HG02623 (cell line): ENCODE measurements around the gene HAPLN3.

Experiments
- ATAC-seq: cut with Tn5 transposase; IDR thresholded peaks from one replicate; pipeline ENCODE4 v1.9.1; 2021; ENCODE audit warnings: moderate library complexity; ENCODE audit not compliant: unreplicated experiment

The HAPLN3 gene

DNA sequence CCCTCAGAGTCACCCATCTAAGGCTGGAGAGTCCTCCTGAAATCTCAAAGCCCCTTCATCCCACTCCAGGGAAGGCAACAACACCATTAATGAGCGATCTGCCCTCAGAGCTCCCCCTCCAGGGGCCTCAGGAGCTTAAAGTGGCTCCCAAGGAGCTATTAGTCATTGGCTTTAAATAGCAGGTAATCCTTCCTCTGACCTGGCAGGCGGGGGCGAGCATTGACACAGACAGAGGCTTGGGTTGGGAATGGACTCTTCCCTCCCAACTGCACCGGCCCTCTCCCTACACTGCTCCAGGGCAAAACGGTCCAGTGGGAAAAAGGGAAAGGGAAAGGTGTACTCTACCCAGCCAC lies 16.4 kb upstream of the HAPLN3 start:
- no peak for ATAC-seq

DNA sequence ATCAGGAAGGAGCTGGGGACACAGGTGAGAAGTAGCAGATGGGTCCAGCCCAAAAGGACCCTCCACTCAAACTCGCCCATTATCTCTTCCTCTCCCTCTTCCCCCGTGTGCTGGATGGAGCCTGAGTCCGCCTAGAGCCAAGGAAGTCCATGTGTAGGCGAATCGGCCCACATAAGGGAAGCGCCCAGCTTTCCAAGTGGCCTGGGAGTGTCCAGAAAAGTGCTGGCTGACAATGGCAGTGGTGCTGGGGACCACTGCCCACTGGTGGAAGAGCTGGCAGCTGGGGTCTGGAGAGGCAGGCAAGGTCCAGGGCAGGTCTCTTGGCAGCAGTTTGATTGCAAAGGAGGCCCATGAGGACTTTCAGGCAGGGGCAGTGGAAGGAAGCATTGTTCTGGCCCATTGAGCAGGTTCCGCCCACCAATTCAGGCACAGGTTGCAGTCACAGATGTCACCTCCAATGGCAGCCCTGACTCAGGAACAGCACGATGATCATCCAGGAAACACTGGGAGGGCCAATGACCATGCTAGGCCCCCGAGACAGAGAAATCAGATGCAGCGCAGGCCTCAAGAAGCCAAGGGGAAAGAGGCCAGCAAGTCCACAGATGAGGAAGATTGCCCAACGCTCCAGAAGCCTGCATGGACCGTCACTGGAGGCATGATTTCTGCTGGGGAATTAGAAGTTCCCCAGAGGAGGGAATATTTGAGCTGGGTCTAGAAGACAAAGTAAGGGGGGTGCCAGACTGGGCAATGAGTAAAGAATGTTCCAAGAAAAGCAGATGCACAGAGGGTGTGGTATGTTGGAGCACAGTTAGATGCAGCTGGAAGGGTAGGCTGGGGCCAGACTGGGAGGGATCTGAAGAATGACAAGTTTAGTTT lies 14.8 kb upstream of the HAPLN3 start:
- ATAC-seq = no peak

DNA sequence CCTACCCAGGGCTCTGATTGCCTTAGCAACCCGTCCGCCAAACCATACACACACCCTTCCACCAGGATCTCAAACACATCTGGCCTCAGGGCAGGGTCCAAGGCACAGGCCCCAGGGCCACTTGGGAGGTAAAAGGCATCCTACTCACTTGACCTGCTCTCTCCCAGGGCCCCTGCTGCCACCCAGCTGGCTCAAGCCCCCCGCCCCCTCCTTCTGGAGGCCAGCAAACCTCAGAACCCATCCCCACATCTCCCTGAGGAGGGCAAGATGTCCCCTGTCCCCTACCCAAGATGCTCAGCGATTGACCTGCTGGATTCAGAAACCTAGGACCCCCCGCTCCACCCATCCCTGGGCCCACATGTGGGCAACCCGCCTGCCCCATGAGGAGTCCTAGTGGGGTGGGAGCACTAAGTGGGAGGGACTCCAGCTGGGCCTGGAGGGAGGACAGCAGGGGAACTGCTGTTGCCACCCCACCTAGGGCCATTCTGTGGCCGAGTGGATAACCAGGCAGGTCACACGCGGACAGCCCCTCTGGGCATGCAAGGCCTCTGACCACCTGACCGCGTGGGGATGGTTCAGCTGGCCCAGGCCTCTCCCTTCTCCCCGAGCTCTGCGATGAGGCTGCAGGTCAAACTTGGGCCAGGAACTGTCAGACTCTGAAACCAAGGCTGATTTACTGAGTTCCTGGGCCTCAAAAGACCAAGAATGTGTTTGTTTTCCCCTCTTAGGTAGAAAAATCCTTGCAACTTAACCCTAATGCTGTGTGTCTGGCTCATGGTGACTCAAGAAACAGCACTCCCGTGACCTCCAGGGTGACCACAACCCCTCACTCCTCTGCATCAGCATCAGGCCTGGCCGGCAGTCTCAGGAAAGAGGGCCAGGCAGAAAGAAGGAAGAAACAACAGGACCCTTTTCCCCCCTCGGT lies 13.6 kb upstream of the HAPLN3 start:
- no peak for ATAC-seq

DNA sequence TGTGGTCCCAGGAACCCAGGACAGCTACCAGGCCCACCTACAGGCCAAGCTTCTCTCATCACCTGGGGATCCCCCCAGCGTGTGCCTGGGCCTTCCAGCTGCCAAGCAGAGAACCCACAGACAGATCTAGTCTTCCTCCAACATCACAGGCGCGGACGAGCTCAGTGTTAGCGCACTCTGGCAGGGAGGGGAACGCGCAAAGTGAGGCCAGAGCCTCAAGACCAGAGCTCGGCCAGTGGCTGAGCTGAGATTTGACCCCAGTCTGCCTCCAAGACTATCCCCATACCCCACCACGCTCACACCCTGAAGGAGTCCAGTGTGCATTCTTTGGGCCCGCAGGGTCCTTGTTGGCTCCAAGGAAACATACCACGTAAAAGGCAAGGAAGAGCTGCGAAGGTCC lies 12.8 kb upstream of the HAPLN3 start:
- ATAC-seq = no peak

DNA sequence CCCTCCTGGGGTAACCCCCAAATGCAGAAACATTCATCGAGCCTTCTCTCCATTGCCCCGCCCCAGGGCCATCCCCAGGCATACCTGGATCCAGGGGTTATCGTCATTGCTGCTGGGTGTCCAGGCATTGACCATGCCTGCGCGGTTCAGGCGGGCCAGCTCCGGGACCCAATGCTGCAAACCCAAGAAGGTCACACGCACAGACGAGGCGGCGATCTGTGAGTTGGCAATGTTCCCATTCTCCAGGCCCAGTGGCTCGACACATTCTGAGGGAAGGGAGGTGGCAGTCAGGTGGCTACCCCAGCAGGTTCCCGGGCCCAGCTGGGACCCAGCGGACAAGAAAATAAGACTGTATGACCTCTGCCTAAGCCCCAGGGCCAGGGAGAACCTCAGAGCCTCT lies 11.8 kb upstream of the HAPLN3 start:
- ATAC-seq = no peak

DNA sequence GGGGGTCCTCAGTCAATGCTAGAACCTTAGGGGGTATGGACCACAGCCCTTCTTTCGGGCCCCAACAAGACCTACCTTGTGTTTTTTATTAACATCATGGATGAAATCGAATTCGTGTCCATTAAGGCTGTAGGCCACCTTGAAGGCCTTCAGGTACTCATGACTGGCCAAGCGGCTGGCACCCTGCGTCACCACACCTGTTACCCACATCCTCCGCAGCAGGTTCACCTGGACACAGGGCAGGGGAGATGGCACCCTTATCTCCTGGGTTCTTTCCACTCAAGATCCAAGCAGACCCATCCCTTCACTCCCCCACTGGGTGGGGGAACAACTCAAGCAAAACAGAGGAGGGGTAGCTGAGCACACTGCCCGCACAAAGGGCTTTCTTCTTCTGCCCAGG lies 11.2 kb upstream of the HAPLN3 start:
- no peak for ATAC-seq

DNA sequence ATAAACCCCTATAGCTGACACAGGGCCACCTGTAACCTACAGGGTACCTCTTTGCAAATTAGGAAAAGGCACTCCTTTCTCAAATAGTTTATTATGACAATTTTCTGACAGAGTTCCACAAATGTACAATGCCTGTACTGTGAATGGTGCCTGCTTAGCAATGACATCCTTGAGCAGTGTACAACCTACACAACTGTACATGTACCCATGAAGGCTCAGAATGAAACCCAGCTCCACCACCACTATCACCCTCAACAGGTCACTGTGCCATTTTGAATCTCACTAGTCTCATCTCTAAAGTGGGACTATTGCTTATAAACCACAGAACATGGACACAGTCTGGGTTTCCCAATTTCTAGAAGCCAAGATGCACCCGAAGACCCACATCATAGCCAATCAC lies 10.8 kb upstream of the HAPLN3 start:
- no peak for ATAC-seq

DNA sequence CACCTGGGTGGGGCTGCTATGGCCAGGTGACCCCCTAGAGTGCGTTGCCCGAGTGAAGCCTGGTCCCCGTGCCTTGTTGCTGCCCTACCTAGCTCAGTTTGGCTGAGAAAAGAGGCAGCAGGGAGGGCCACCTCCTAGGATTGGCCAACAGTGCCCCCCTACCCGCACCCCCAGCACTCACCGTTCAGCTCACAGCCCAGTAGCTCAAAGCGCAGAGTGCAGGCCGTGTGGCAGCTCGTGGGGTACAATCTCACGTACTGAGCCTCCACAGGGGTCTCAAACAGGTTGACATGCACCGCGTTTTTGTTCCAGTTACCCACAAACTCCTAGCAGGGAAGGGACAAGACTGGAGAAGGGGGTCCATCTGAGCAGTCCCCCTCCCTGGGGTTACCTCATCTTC lies 10.2 kb upstream of the HAPLN3 start:
- ATAC-seq = no peak

DNA sequence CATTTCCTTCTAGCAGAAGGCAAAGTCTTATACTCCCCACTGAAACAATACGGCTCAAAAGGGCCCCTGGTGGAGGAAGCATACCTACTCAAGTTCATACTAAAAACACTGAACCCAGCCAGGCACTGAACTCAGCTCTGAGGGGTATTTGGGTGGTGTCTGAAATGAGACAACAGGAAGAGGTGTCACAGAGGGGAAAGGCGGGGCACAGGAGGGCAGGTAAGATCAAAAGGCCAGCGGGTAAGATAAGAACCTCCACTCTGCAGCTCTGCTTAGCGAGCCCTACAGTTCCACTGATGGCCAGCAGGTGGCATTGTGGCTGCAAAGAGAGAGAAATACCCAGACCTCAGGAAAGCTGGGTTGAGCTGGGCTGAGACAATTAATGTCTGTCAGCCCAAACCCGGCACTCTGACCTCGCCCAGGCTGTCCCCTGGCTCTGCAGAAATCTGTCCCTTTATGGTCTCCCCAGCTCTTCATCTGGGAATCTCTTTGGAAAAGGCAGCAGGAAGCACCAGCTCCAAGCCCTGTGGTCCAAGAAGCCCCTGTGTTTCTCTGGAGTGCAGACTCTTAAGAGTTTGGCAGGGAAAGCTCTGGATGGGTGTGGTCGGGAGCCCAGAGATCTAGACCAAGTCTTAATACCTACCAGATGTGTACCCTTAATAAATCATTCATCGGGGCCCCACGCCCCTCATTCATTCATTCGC lies 9.4 kb upstream of the HAPLN3 start:
- peak; percentile 83 for ATAC-seq

DNA sequence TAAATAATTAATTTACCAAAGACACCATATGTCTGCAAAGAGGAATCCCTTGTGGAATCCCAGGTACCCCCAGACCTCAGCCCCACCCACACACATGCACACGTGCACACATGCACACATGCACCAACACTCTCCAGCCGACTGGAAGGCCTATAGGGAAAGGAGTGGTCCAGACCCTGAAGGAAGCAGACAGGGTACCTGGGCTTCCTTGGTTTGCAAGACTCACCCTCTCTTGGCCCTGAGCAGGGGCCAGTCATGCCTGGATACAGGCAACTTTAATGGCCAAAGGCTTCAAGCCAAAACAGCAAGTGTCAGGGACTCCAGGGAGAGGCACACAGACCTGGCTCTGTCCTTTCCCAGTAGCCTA lies 8.9 kb upstream of the HAPLN3 start:
- no peak for ATAC-seq

DNA sequence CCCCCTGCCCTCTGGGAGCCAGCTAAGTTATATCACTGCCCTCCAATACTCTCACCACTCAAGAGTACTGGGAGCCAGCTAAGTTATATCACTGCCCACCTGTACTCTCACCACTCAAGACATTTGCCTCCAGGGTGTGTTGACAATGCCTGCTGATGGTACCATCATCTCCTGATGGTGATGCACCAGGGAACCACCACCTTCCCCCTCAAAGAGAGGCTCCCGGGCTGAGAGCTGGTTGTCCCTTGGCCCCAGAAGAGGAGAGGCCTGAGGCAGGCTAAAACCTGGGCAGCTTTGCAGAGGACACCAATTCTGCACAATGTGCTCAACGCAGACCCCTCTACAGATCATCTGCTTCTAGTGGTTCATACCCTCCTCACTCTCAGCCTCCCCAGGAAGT lies 7.5 kb upstream of the HAPLN3 start:
- ATAC-seq = no peak

DNA sequence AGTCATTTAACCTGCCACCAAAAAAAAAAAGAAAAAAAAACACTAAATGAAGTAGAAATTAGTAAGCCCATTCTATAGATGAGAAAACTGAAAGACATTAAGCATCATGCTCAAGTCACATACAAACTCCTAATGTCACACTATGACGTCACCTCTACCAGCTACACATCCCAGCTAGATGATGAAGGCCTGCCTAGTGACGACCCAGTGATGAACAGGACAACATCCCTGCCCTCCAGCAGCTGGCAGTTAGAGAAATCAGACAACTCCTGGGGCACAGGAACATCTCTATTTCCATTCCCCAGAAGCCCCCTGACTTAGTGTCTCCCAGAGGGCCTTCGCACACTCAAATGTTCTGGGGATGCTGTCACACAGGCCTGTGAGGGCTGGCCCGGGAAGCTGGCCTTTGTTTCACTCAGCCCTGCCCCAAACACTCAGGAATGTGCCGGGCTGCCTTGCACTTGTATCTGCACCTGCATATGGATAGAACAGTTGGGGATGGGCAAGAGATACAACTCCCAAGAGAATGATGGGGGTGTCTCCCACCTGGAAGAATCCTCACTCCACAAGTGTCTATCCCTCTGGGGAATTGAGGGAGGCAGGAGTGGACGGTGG lies 7.0 kb upstream of the HAPLN3 start:
- no peak for ATAC-seq

DNA sequence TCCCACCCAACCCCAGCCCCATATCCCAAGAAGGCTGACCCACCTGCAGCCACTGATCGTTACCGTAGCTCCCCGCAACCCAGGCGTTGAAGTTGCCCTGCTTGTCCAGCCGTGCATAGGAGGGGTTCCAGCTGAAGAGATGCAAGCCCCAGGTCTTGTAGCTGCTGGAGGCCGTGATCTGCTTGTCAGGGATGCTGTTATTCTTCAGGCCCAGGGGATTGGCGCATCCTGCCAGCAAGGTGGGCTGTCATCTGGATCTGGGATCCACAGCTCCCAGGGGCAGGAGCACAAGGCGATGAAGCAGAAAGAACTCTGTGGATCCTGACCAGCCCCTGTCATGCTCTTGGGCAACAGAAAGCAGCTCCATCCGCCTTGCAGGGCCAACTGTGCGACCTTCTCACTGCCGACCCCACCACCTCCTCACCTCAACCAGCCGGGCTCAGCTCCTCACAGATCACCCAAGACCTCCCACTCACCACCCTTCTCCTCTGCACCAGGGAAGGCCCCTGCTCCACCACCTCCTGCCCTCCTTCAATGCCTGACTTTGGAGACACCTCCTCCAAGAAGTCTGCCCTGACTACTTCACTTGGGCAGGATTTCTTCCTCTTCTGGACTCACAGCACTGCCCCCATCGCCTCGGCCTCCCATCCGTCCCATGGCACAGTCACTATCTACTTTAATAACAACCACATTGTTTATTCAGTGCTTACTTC lies 6.3 kb upstream of the HAPLN3 start:
- ATAC-seq = no peak

DNA sequence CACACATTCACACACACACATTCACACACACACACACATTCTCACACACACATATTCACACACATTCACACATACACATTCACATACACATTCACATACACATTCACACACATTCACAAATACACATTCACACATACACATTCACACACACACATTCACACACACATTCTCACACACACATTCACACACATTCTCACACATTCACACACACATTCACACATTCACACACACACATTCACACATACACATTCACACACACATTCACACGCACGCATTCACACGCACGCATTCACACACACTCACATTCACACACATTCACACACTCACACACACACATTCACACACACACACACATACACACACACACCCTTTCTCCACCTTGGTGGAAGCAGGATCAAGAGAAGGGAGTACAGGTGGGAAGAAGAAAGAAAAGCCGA lies 5.7 kb upstream of the HAPLN3 start:
- ATAC-seq = no peak

DNA sequence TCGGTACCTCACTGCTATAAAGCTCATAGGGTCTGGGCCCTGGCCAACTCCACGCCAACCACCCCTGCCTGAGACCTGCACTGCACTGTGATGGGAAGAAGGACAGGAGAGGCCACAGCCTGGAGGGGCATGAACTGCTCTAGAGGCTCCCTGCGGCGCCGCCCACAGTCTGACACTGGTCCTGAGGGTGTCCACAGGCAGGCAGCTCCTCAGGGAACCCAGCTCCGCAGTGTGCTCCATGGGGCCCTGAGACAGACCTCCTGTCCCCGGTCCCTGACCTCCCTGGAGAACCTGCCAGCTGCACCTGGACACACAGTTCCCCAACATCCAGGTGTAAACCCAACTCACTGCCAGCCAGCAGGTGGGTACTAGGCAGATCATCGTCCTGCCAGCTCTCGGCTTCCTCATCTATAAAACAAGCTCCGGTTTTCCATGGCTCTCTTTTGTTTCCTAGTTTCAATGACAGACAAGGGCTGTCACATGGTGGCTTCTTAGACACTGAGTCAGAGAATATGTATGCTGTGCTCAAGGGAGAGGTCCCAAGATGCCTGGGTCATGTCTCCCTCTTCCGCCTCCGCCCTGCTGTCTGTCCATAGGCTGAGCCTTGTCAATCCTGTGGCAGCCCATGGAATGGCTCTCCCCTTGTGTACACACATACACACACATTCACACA lies 5.1 kb upstream of the HAPLN3 start:
- ATAC-seq = no peak

DNA sequence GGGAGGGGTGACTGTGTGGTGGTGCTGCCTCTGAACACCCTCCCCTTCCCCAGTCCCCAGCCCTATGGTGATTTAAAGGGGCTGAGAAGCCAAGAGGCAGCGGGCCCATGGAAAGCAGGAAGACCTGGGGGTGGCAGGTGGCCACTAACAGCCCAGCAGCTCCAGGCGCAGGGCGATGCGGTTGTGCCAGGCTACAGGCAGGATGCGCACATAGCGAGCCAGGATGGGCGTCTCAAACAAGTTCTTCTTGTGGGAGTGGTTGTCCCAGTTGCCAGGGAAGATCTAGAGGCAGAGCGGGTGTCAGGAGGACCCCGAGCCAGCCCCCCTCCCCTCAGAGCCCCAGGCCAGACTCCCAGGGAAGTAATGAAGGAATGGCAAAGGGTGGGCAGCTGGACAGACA lies 3.9 kb upstream of the HAPLN3 start:
- no peak for ATAC-seq

DNA sequence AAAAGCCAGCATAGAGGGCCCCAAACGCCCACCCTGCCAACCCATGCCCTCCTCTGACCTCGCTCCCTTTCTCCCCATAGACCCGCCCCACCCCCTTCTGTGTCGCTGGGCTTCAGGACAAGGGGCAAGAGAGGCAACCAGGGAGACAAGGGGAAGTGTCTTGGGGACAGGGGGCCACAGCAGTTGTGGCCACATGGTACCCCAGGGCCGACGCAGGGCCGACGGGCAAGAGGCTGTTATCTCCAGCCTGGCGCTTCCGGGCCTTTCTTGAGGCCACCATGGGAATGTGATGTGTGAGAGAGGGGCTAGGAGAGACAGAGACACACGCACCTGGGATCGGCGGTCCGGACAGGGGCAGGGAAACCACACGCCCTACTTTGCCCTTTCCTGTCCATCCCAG lies 3.4 kb upstream of the HAPLN3 start:
- ATAC-seq = no peak

DNA sequence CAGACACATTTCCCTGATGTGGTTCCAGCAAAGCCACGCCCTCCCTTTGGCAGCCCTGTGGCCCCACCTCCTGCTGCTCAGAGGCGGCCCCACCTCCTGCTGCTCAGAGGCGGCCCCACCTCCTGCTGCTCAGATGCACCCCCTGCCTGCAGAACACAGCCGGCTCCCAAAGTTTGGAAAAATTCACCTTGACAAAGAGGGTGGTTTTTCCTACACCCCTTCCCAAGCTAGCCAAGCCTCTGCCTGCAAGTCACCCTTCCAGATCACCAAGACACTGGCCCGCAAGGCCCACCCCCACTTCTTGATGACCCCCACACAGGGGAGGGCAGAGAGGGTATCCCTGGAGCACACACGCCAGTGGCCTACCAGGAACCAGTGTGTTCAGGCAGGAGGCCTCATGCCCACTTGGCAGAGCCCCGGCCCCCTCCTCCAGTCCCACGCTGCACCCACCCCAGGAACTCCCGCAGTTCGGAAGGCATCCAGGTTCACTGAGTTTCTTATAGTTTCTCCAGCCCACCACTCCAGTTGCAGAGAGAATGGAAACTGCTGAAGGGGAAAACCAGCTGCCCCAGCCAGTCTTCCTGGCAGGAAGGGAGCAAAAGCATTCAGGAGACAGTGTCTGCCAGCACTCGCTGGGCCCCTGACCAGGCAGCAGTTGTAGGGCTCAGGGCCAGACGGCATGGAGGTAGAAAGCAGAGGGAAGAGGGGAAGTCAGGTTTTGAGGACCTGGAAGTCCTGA lies 2.3 kb upstream of the HAPLN3 start:
- ATAC-seq = no peak

DNA sequence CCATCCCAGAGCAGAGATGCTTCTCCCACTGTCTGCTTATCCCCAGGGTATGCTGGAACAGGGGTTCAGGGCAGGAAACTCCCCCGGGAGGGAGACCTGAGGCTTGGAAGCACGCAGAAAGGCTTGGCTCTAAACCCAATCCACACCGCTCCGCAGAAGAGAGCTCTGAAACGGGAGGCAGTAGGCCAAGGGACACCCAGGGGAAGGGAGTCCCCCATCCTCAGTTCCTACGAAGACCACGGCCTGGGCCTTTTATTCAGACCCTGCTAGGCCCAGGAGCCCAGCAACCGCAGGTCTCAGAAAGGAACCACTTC lies 1.8 kb upstream of the HAPLN3 start:
- ATAC-seq = no peak
